SK-N-SH treated with all-trans-retinoic acid at 6 μM for 48 hours (cell line): ENCODE measurements around the gene RAE1.
"Not testable (repeated sequence)": the region's sequence is repeated elsewhere in the genome, so short reads cannot be mapped to it uniquely, and the experiment has no call there.

Source experiments
- ATAC-seq: fragments of 200-7000 bp; cut with Tn5 transposase; 3 replicates; pipeline ENCODE4 v1.9.1; 2020; ENCODE audit warnings: mild to moderate bottlenecking, moderate library complexity
- BACH2 ChIP-seq: fragments of 250-450 bp; sonication (Bioruptor Pico); IDR thresholded peaks from 2 replicates; pipeline ENCODE4 v1.9.0; 2021; ENCODE audit warnings: mild to moderate bottlenecking, borderline replicate concordance
- CSDC2 ChIP-seq: fragments of 250-450 bp; sonication (Bioruptor Pico); IDR thresholded peaks from 2 replicates; pipeline ENCODE4 v1.5.0; 2020; ENCODE audit warnings: mild to moderate bottlenecking, moderate library complexity
- ISL1 ChIP-seq: fragments of 250-450 bp; sonication (Bioruptor Pico); IDR thresholded peaks from 2 replicates; pipeline ENCODE4 v2.1.2; 2022; ENCODE audit warnings: mild to moderate bottlenecking, moderate library complexity
- PPARA ChIP-seq: fragments of 250-450 bp; sonication (Bioruptor Pico); IDR thresholded peaks from 2 replicates; pipeline ENCODE4 v1.5.0; 2020; ENCODE audit warnings: mild to moderate bottlenecking, borderline replicate concordance
- RARB ChIP-seq: fragments of 250-450 bp; sonication (Bioruptor Pico); IDR thresholded peaks from 2 replicates; pipeline ENCODE4 v1.8.0; 2021; ENCODE audit warnings: mild to moderate bottlenecking, moderate library complexity
- SNAI2 ChIP-seq: fragments of 250-450 bp; sonication (Bioruptor Pico); IDR thresholded peaks from 2 replicates; pipeline ENCODE4 v1.5.0; 2020; ENCODE audit warnings: mild to moderate bottlenecking, moderate library complexity
- TOX ChIP-seq: fragments of 250-450 bp; sonication (Bioruptor Pico); IDR thresholded peaks from 2 replicates; pipeline ENCODE4 v1.8.0; 2021; ENCODE audit warnings: mild to moderate bottlenecking, moderate library complexity, borderline replicate concordance
- ZFP3 ChIP-seq: fragments of 250-450 bp; sonication (Bioruptor Pico); IDR thresholded peaks from 2 replicates; pipeline ENCODE4 v1.5.0; 2020; ENCODE audit warnings: mild to moderate bottlenecking, moderate library complexity
- ZNF565 ChIP-seq: fragments of 450-650 bp; formaldehyde crosslinking; conservative IDR thresholded peaks from 2 replicates; pipeline ENCODE4 v1.5.0; 2020; ENCODE audit warnings: low read depth, mild to moderate bottlenecking, moderate library complexity
- ZNF70 ChIP-seq: fragments of 450-650 bp; formaldehyde crosslinking; IDR thresholded peaks from 2 replicates; pipeline ENCODE4 v1.5.0; 2020; ENCODE audit warnings: mild to moderate bottlenecking, moderate library complexity
- ZNF8 ChIP-seq: fragments of 450-650 bp; formaldehyde crosslinking; IDR thresholded peaks from 2 replicates; pipeline ENCODE4 v1.5.0; 2020; ENCODE audit warnings: mild to moderate bottlenecking, moderate library complexity
- TF ChIP-seq, protein P1 (sequence below): fragments of 250-450 bp; sonication (Bioruptor Pico); IDR thresholded peaks from 2 replicates; pipeline ENCODE4 v1.5.0; 2020; ENCODE audit warnings: mild to moderate bottlenecking, moderate library complexity
- TF ChIP-seq, protein P2 (sequence below): fragments of 250-450 bp; sonication (Bioruptor Pico); IDR thresholded peaks from 2 replicates; pipeline ENCODE4 v1.5.1; 2020; ENCODE audit warnings: low read depth, mild to moderate bottlenecking, moderate library complexity
- TF ChIP-seq, protein P3 (sequence below): fragments of 250-450 bp; sonication (Bioruptor Pico); IDR thresholded peaks from 2 replicates; pipeline ENCODE4 v1.5.1; 2021; ENCODE audit warnings: mild to moderate bottlenecking, moderate library complexity
- TF ChIP-seq, protein P4 (sequence below): fragments of 250-450 bp; sonication (Bioruptor Pico); IDR thresholded peaks from 2 replicates; pipeline ENCODE4 v1.8.0; 2020; ENCODE audit warnings: mild to moderate bottlenecking, moderate library complexity, borderline replicate concordance

The RAE1 gene

DNA sequence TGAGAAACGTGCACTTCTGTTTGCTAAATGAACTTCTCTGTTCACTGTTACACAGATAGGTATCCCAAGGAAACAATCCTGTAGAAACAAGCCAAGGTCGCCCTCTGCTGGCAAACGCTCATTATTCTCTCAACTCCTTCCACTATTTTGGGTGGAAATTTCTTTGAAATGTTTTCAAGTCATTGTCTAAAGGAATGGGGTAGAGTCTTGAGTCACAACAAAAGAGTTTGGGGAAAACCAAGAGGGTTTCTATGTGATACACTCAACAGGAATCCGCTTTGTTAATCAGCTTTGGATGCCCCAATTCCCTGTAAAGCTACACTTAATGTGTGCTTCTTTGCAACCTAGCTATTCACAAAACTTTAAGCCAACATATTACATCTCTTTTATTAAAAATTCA is 4.6 kb upstream of the RAE1 start:
- ATAC-seq, result peak; percentile 76
- TF ChIP-seq ZNF565 (CRISPR knock-in tag) (no peak), TOX (no peak), CSDC2 (no peak), SNAI2 (CRISPR knock-in tag) (no peak), ZFP3 (CRISPR knock-in tag) (no peak), ZNF70 (CRISPR knock-in tag) (no peak), PPARA (CRISPR knock-in tag) (no peak), ISL1 (CRISPR knock-in tag) (no peak)
- TF ChIP-seq, protein P1, sequence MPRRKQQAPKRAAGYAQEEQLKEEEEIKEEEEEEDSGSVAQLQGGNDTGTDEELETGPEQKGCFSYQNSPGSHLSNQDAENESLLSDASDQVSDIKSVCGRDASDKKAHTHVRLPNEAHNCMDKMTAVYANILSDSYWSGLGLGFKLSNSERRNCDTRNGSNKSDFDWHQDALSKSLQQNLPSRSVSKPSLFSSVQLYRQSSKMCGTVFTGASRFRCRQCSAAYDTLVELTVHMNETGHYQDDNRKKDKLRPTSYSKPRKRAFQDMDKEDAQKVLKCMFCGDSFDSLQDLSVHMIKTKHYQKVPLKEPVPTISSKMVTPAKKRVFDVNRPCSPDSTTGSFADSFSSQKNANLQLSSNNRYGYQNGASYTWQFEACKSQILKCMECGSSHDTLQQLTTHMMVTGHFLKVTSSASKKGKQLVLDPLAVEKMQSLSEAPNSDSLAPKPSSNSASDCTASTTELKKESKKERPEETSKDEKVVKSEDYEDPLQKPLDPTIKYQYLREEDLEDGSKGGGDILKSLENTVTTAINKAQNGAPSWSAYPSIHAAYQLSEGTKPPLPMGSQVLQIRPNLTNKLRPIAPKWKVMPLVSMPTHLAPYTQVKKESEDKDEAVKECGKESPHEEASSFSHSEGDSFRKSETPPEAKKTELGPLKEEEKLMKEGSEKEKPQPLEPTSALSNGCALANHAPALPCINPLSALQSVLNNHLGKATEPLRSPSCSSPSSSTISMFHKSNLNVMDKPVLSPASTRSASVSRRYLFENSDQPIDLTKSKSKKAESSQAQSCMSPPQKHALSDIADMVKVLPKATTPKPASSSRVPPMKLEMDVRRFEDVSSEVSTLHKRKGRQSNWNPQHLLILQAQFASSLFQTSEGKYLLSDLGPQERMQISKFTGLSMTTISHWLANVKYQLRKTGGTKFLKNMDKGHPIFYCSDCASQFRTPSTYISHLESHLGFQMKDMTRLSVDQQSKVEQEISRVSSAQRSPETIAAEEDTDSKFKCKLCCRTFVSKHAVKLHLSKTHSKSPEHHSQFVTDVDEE (CRISPR knock-in tag), result no peak
- TF ChIP-seq, protein P2, sequence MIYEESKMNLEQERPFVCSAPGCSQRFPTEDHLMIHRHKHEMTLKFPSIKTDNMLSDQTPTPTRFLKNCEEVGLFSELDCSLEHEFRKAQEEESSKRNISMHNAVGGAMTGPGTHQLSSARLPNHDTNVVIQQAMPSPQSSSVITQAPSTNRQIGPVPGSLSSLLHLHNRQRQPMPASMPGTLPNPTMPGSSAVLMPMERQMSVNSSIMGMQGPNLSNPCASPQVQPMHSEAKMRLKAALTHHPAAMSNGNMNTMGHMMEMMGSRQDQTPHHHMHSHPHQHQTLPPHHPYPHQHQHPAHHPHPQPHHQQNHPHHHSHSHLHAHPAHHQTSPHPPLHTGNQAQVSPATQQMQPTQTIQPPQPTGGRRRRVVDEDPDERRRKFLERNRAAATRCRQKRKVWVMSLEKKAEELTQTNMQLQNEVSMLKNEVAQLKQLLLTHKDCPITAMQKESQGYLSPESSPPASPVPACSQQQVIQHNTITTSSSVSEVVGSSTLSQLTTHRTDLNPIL (CRISPR knock-in tag), result no peak
- TF ChIP-seq, protein P3, sequence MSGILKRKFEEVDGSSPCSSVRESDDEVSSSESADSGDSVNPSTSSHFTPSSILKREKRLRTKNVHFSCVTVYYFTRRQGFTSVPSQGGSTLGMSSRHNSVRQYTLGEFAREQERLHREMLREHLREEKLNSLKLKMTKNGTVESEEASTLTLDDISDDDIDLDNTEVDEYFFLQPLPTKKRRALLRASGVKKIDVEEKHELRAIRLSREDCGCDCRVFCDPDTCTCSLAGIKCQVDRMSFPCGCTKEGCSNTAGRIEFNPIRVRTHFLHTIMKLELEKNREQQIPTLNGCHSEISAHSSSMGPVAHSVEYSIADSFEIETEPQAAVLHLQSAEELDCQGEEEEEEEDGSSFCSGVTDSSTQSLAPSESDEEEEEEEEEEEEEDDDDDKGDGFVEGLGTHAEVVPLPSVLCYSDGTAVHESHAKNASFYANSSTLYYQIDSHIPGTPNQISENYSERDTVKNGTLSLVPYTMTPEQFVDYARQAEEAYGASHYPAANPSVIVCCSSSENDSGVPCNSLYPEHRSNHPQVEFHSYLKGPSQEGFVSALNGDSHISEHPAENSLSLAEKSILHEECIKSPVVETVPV (CRISPR knock-in tag), result no peak
- TF ChIP-seq, protein P4, sequence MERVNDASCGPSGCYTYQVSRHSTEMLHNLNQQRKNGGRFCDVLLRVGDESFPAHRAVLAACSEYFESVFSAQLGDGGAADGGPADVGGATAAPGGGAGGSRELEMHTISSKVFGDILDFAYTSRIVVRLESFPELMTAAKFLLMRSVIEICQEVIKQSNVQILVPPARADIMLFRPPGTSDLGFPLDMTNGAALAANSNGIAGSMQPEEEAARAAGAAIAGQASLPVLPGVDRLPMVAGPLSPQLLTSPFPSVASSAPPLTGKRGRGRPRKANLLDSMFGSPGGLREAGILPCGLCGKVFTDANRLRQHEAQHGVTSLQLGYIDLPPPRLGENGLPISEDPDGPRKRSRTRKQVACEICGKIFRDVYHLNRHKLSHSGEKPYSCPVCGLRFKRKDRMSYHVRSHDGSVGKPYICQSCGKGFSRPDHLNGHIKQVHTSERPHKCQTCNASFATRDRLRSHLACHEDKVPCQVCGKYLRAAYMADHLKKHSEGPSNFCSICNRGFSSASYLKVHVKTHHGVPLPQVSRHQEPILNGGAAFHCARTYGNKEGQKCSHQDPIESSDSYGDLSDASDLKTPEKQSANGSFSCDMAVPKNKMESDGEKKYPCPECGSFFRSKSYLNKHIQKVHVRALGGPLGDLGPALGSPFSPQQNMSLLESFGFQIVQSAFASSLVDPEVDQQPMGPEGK, result no peak

DNA sequence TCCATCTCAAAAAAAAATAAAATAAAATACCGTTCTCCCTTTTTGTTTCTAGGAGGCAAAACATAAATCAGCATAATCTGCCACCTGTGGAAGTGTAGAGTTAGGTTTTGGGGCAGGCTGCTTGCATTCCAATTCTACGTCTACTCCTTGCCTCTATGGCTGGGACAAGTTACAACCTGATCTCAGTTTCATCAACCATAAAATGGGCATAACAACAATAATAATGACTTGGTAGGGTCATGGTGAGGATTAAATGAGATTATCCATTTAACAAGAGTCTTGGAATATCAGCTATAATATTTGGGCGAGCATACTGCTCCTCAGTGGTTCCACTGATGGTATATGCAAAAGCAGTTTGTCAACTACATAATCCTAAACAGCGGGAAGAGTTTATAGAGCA is 3.7 kb upstream of the RAE1 start:
- TF ChIP-seq PPARA (CRISPR knock-in tag) (no peak), ZNF8 (CRISPR knock-in tag) (no peak), BACH2 (CRISPR knock-in tag) (no peak), SNAI2 (CRISPR knock-in tag) (no peak), RARB (no peak)
- TF ChIP-seq, protein P1 (CRISPR knock-in tag), result no peak
- TF ChIP-seq, all 23 proteins: peak for 0
- ATAC-seq, result no peak

DNA sequence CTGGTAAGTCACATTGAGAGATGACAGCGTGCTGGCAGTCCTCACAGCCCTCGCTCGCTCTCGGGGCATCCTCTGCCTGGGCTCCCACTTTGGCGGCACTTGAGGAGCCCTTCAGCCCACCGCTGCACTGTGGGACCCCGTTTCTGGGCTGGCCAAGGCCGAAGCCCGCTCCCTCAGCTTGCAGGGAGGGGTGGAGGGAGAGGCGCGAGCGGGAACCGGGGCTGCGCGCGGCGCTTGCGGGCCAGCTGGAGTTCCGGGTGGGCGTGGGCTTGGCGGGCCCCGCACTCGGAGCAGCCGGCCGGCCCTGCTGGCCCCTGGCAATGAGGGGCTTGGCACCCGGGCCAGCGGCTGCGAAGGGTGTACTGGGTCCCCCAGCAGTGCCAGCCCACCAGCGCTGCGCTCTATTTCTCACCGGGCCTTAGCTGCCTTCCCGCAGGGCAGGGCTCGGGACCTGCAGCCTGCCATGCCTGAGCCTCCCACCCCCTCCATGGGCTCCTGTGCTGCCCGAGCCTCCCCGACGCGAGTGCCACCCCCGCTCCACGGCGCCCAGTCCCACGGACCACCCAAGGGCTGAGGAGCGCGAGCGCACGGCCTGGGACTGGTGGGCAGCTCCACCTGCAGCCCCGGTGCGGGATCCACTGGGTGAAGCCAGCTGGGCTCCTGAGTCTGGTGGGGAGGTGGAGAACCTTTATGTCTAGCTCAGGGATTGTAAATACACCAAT is 2.7 kb upstream of the RAE1 start:
- ATAC-seq, result not testable (repeated sequence)

DNA sequence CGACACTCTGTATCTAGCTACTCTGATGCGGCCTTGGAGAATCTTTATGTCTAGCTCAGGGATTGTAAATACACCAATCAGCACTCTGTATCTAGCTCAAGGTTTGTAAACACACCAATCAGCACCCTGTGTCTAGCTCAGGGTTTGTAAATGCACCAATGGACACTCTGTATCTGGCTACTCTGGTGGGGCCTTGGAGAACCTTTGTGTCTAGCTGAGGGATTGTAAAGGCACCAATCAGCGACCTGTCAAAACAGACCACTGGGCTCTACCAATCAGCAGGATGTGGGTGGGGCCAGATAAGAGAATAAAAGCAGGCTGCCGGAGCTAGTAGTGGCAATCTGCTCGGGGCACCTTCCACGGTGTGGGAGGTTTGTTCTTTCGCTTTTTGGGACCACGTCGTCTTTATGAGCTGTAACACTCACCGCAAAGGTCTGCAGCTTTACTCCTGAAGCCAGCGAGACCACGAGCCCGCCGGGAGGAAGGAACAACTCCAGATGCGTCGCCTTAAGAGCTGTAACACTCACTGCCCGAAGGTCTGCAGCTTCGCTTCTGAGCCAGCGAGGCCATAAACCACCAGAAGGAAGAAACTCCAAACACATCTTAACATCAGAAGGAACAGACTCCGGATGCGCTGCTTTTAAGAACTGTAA is 2.0 kb upstream of the RAE1 start:
- not testable (repeated sequence) for ATAC-seq
